Testis (tissue), 2 donors: ENCODE results near the gene SLC16A13.

Source experiments
- CTCF ChIP-seq, 3 experiments: fragments of 450-650 bp in 2 of 3; fragments of 200-600 bp in 1 of 3; sonication (generic) in 1 of 3; IDR thresholded peaks; one replicate each; pipeline ENCODE4 v1.5.1; 2016 to 2019; ENCODE audit warnings: antibody characterized with exemption in 3 of 3, mild to moderate bottlenecking in 2 of 3, moderate library complexity in 1 of 3
- POLR2A ChIP-seq: fragments of 450-650 bp; IDR thresholded peaks from one replicate; pipeline ENCODE4 v1.6.1; 2017; ENCODE audit warnings: antibody characterized with exemption, mild to moderate bottlenecking, moderate library complexity

GRCh38 chr17:7010523-7010922 lies 25.3 kb upstream of the SLC16A13 start:
- TF ChIP-seq CTCF (IDR thresholded peaks at IDR 0.05), result no peak
- no peak for TF ChIP-seq POLR2A
